Hypothalamus (tissue), 51 donors: ENCODE measurements around the gene FHIT.
"Not testable (repeated sequence)": the region's sequence is repeated elsewhere in the genome, so short reads cannot be mapped to it uniquely, and the experiment has no call there.

Experiments used
- DNase-seq, 51 donors: peaks; one replicate each; lab custom pipeline; 2025; lab: John Stamatoyannopoulos, UW

The FHIT gene

GRCh38 chr3:61231693-61232092 lies 19.6 kb downstream of the FHIT start:
- DNase-seq = no peak

- DNase-seq = no peak
Observed at GRCh38 chr3:61227799-61228198, 23.5 kb downstream of the FHIT start.

- DNase-seq = no peak
Observed at GRCh38 chr3:61226166-61226686, 25.0 kb downstream of the FHIT start.

- DNase-seq = no peak
Observed at GRCh38 chr3:61224823-61225222, 26.4 kb downstream of the FHIT start.

GRCh38 chr3:61223451-61223850 lies 27.8 kb downstream of the FHIT start:
- no peak for DNase-seq

- DNase-seq = peak in 1 of 51 donors; percentile 12
Observed at GRCh38 chr3:61222467-61222866, 28.8 kb downstream of the FHIT start.

- DNase-seq = peak in 1 of 51 donors; percentile 2
Observed at GRCh38 chr3:61221759-61222362, 29.4 kb downstream of the FHIT start.

GRCh38 chr3:61218504-61218903 lies 32.7 kb downstream of the FHIT start:
- no peak for DNase-seq

GRCh38 chr3:61216171-61216570 lies 35.1 kb downstream of the FHIT start:
- DNase-seq = not testable (repeated sequence)

GRCh38 chr3:61202086-61202485 lies 49.2 kb downstream of the FHIT start:
- DNase-seq = no peak

- DNase-seq = no peak
Observed at GRCh38 chr3:61201071-61201470, 50.2 kb downstream of the FHIT start.

- no peak for DNase-seq
Observed at GRCh38 chr3:61200270-61200669, 51.0 kb downstream of the FHIT start.

GRCh38 chr3:61199843-61200242 lies 51.4 kb downstream of the FHIT start:
- no peak for DNase-seq

- DNase-seq = no peak
Observed at GRCh38 chr3:61194892-61195538, 56.2 kb downstream of the FHIT start.

- DNase-seq = no peak
Observed at GRCh38 chr3:61192222-61192621, 59.0 kb downstream of the FHIT start.

- DNase-seq = not testable (repeated sequence)
Observed at GRCh38 chr3:61190205-61190604, 61.0 kb downstream of the FHIT start.

- DNase-seq = no peak
Observed at GRCh38 chr3:61186030-61186429, 65.2 kb downstream of the FHIT start.

GRCh38 chr3:61184956-61185355 lies 66.3 kb downstream of the FHIT start:
- no peak for DNase-seq

GRCh38 chr3:61182662-61183061 lies 68.6 kb downstream of the FHIT start:
- no peak for DNase-seq

GRCh38 chr3:61181874-61182273 lies 69.4 kb downstream of the FHIT start:
- no peak for DNase-seq

- DNase-seq = no peak
Observed at GRCh38 chr3:61180206-61180605, 71.0 kb downstream of the FHIT start.

- DNase-seq = no peak
Observed at GRCh38 chr3:61178167-61178566, 73.1 kb downstream of the FHIT start.
